Inflammatory macrophage (primary cell): ENCODE data around the gene CEMIP.

Experiments used
- DNase-seq, 2 donors: peaks; one replicate each; pipeline ENCODE4 v3.0.0-alpha.2; 2020 to 2022

CEMIP gene

GRCh38 chr15:80785811-80786354, 6.7 kb downstream of the CEMIP start:
- DNase-seq: no peak

- DNase-seq: no peak
These were observed 8.1 kb downstream of the CEMIP start for GRCh38 chr15:80787316-80787715.

GRCh38 chr15:80788536-80788935, 9.4 kb downstream of the CEMIP start:
- DNase-seq: no peak

- DNase-seq: peak; percentile 85 to 91
These were observed 10.1 kb downstream of the CEMIP start for GRCh38 chr15:80789296-80789695.

- peak; percentile 28 to 43 for DNase-seq
These were observed 10.6 kb downstream of the CEMIP start for GRCh38 chr15:80789796-80790195.

GRCh38 chr15:80790236-80790635, 11.1 kb downstream of the CEMIP start:
- DNase-seq: peak in 1 of 2 donors; percentile 7

GRCh38 chr15:80791004-80791403, 11.8 kb downstream of the CEMIP start:
- no peak for DNase-seq

GRCh38 chr15:80796407-80796806, 17.2 kb downstream of the CEMIP start:
- DNase-seq: no peak

- DNase-seq: no peak
These were observed 19.7 kb downstream of the CEMIP start for GRCh38 chr15:80798911-80799310.

- no peak for DNase-seq
These were observed 20.9 kb downstream of the CEMIP start for GRCh38 chr15:80800067-80800466.

- peak; percentile 81 to 95 for DNase-seq
These were observed 22.9 kb downstream of the CEMIP start for GRCh38 chr15:80801891-80802680.

GRCh38 chr15:80803580-80804525, 24.7 kb downstream of the CEMIP start:
- DNase-seq: peak; percentile 9 to 57

GRCh38 chr15:80804970-80805495, 25.9 kb downstream of the CEMIP start:
- no peak for DNase-seq

- no peak for DNase-seq
These were observed 32.7 kb downstream of the CEMIP start for GRCh38 chr15:80811781-80812315.

- no peak for DNase-seq
These were observed 35.9 kb downstream of the CEMIP start for GRCh38 chr15:80815106-80815505.

- no peak for DNase-seq
These were observed 37.0 kb downstream of the CEMIP start for GRCh38 chr15:80816049-80816653.

- peak in 1 of 2 donors; percentile 53 for DNase-seq
These were observed 37.8 kb downstream of the CEMIP start for GRCh38 chr15:80816936-80817335.

GRCh38 chr15:80817901-80818300, 38.7 kb downstream of the CEMIP start:
- DNase-seq: no peak

GRCh38 chr15:80819001-80819400, 39.8 kb downstream of the CEMIP start:
- peak; percentile 40 to 47 for DNase-seq

GRCh38 chr15:80820092-80820491, 40.9 kb downstream of the CEMIP start:
- DNase-seq: no peak

GRCh38 chr15:80822256-80822655, 43.1 kb downstream of the CEMIP start:
- no peak for DNase-seq

- no peak for DNase-seq
These were observed 43.5 kb downstream of the CEMIP start for GRCh38 chr15:80822676-80823075.
